ENCODE data around the gene ZNF618.

ZNF618 gene

GRCh38 chr9:113882181-113882580 is 6.1 kb downstream of the ZNF618 start:
- DNase-seq (ENCODE audit: low read depth): no peak
- no peak overlapping the region for H3K4me3 ChIP-seq (ENCODE audit: low read depth, low read length)

GRCh38 chr9:113882636-113883164 is 6.6 kb downstream of the ZNF618 start:
- no peak overlapping the region for H3K4me3 ChIP-seq (ENCODE audit: low read depth, low read length)
- no peak for DNase-seq (ENCODE audit: low read depth)

GRCh38 chr9:113885183-113886025 is 9.3 kb downstream of the ZNF618 start:
- H3K4me3 ChIP-seq (ENCODE audit: low read depth, low read length): no peak overlapping the region
- DNase-seq (ENCODE audit: low read depth): no peak

GRCh38 chr9:113886026-113886369 is 9.9 kb downstream of the ZNF618 start:
- DNase-seq (ENCODE audit: low read depth): no peak
- H3K4me3 ChIP-seq (ENCODE audit: low read depth, low read length): peak overlapping the region; percentile 28

- DNase-seq (ENCODE audit: low read depth): no peak
- H3K4me3 ChIP-seq (ENCODE audit: low read depth, low read length): peak overlapping the region; percentile 28
Observed at GRCh38 chr9:113886466-113886865, 10.4 kb downstream of the ZNF618 start.

GRCh38 chr9:113886933-113887332 is 10.8 kb downstream of the ZNF618 start:
- no peak for DNase-seq (ENCODE audit: low read depth)
- H3K4me3 ChIP-seq (ENCODE audit: low read depth, low read length): no peak overlapping the region

GRCh38 chr9:113887436-113887835 is 11.3 kb downstream of the ZNF618 start:
- no peak for DNase-seq (ENCODE audit: low read depth)
- H3K4me3 ChIP-seq (ENCODE audit: low read depth, low read length): no peak overlapping the region

- H3K4me3 ChIP-seq (ENCODE audit: low read depth, low read length): no peak overlapping the region
- DNase-seq (ENCODE audit: low read depth): no peak
Observed at GRCh38 chr9:113888336-113888735, 12.2 kb downstream of the ZNF618 start.

GRCh38 chr9:113888976-113889375 is 12.9 kb downstream of the ZNF618 start:
- H3K4me3 ChIP-seq (ENCODE audit: low read depth, low read length): no peak overlapping the region
- no peak for DNase-seq (ENCODE audit: low read depth)

- no peak overlapping the region for H3K4me3 ChIP-seq (ENCODE audit: low read depth, low read length)
- DNase-seq (ENCODE audit: low read depth): no peak
Observed at GRCh38 chr9:113890704-113891103, 14.6 kb downstream of the ZNF618 start.

GRCh38 chr9:113892861-113893491 is 16.9 kb downstream of the ZNF618 start:
- no peak overlapping the region for H3K4me3 ChIP-seq (ENCODE audit: low read depth, low read length)
- no peak for DNase-seq (ENCODE audit: low read depth)

GRCh38 chr9:113894166-113894565 is 18.1 kb downstream of the ZNF618 start:
- no peak overlapping the region for H3K4me3 ChIP-seq (ENCODE audit: low read depth, low read length)
- no peak for DNase-seq (ENCODE audit: low read depth)

- DNase-seq (ENCODE audit: low read depth): no peak
- H3K4me3 ChIP-seq (ENCODE audit: low read depth, low read length): no peak overlapping the region
Observed at GRCh38 chr9:113895526-113895925, 19.4 kb downstream of the ZNF618 start.

GRCh38 chr9:113896713-113897112 is 20.6 kb downstream of the ZNF618 start:
- no peak for DNase-seq (ENCODE audit: low read depth)
- H3K4me3 ChIP-seq (ENCODE audit: low read depth, low read length): no peak overlapping the region

- no peak overlapping the region for H3K4me3 ChIP-seq (ENCODE audit: low read depth, low read length)
- DNase-seq (ENCODE audit: low read depth): no peak
Observed at GRCh38 chr9:113898151-113898550, 22.0 kb downstream of the ZNF618 start.

- no peak for DNase-seq (ENCODE audit: low read depth)
- no peak overlapping the region for H3K4me3 ChIP-seq (ENCODE audit: low read depth, low read length)
Observed at GRCh38 chr9:113898596-113898995, 22.5 kb downstream of the ZNF618 start.

- no peak for DNase-seq (ENCODE audit: low read depth)
Observed at GRCh38 chr9:113899205-113899604, 23.1 kb downstream of the ZNF618 start.

GRCh38 chr9:113901221-113901688 is 25.1 kb downstream of the ZNF618 start:
- no peak for DNase-seq (ENCODE audit: low read depth)

More at GRCh38 chr9:113899205-113899604, 23.1 kb downstream of the ZNF618 start:
- H3K4me3 ChIP-seq (ENCODE audit: low read depth, low read length): no peak overlapping the region

GRCh38 chr9:113903514-113904077 is 27.5 kb downstream of the ZNF618 start:
- DNase-seq (ENCODE audit: low read depth): no peak
- H3K4me3 ChIP-seq (ENCODE audit: low read depth, low read length): no peak overlapping the region

More at GRCh38 chr9:113901221-113901688, 25.1 kb downstream of the ZNF618 start:
- no peak overlapping the region for H3K4me3 ChIP-seq (ENCODE audit: low read depth, low read length)

GRCh38 chr9:113906411-113907110 is 30.5 kb downstream of the ZNF618 start:
- no peak for DNase-seq (ENCODE audit: low read depth)
- H3K4me3 ChIP-seq (ENCODE audit: low read depth, low read length): no peak overlapping the region

All from skeletal muscle cell (primary cell).